Spleen (tissue), 11 donors: Measurements from ENCODE around the gene C20orf96. TPM values are rescaled to one million over a fixed set of nuclear protein-coding genes. Genes with fewer than 3 reads are reported as not detected.

ENCODE experiments used
- DNase-seq: peaks from one replicate; pipeline ENCODE4 v3.0.0-alpha.2; 2020
- H3K27ac ChIP-seq, 8 donors: fragments of 200-600 bp; sonication (generic) in 7 of 8; 1 replicate in 4 of 8; 2 replicates in 4 of 8; pipeline versions ENCODE4 v1.5.0 to v1.8.0; 2016 to 2021; ENCODE audit warnings: inconsistent platforms in 4 of 8, mild to moderate bottlenecking in 4 of 8, moderate library complexity in 1 of 8
- H3K27me3 ChIP-seq, 7 donors: fragments of 200-600 bp; sonication (generic) in 6 of 7; replicated peaks in 1 of 7; 1 replicate in 4 of 7; 2 replicates in 3 of 7; pipeline versions ENCODE4 v1.5.0 to v1.8.0; 2016 to 2021; ENCODE audit warnings: inconsistent platforms in 3 of 7, mild to moderate bottlenecking in 1 of 7
- H3K36me3 ChIP-seq, 6 donors: fragments of 200-600 bp; sonication (generic) in 5 of 6; 1 replicate in 4 of 6; 2 replicates in 2 of 6; pipeline versions ENCODE4 v1.5.0 to v1.8.0; 2016 to 2021; ENCODE audit warnings: inconsistent platforms in 2 of 6
- H3K4me1 ChIP-seq, 6 donors: fragments of 200-600 bp; sonication (generic) in 5 of 6; 1 replicate in 3 of 6; 2 replicates in 3 of 6; pipeline versions ENCODE4 v1.5.0 to v1.8.0; 2016 to 2021; ENCODE audit warnings: inconsistent platforms in 3 of 6
- H3K4me3 ChIP-seq, 8 donors: fragments of 200-600 bp; sonication (generic) in 7 of 8; 1 replicate in 4 of 8; 2 replicates in 4 of 8; pipeline versions ENCODE4 v1.5.0 to v1.8.0; 2016 to 2021; ENCODE audit warnings: inconsistent platforms in 4 of 8, mild to moderate bottlenecking in 4 of 8, moderate library complexity in 2 of 8
- H3K9me3 ChIP-seq, 8 donors: fragments of 200-600 bp; sonication (generic) in 7 of 8; 1 replicate in 4 of 8; 2 replicates in 4 of 8; pipeline versions ENCODE4 v1.5.0 to v1.8.0; 2016 to 2021; ENCODE audit warnings: inconsistent platforms in 4 of 8
- POLR2A ChIP-seq, 3 donors: fragments of 450-650 bp; IDR thresholded peaks; one replicate each; pipeline ENCODE4 v1.5.1; 2017; ENCODE audit warnings: antibody characterized with exemption in 3 of 3, mild to moderate bottlenecking in 1 of 3
- POLR2AphosphoS5 ChIP-seq, 3 donors: sonication (generic); formaldehyde crosslinking; IDR thresholded peaks; one replicate each; pipeline ENCODE4 v1.5.1; 2017; ENCODE audit warnings: antibody characterized with exemption in 3 of 3
- WGBS, 5 donors: extraction: QIAGEN DNeasy Blood & Tissue Kit in 3 of 5; methylation state at CpG; one replicate each; pipeline versions ENCODE4 v1.1.5 to v1.1.7; 2013 to 2018; 5-methylcytosine and 5-hydroxymethylcytosine counted together
- intact Hi-C: fragments of 100-400 bp; cut with DNase I; formaldehyde crosslinking; loops from one replicate; pipeline ENCODE4 v1.15.0; 2023; ENCODE audit warnings: low total_unique reads
- polyA plus RNA-seq, 3 donors: library from polyadenylated mRNA; stranded (reverse); fragments of 200-250 nt; gene quantifications; one replicate each; pipeline ENCODE4 v1.2.1, GENCODE V29; 2013
- total RNA-seq, 7 donors: library from RNA; depleted of rRNA in 3 of 7; stranded (reverse); fragments of >200 nt in 3 of 7; fragmentation: NEBNext Ultra II Directional in 4 of 7; extraction: Animal tissue kit (Norgen Biotek cat#: 25700) in 4 of 7; gene quantifications; one replicate each; pipeline versions ENCODE4 v1.1.0 to v1.2.1, GENCODE V29; 2016 to 2021
- TF ChIP-seq, protein P1 (sequence below), 11 experiments: fragments of 200-600 bp in 7 of 11; fragments of 450-650 bp in 4 of 11; sonication (generic) in 4 of 11; IDR thresholded peaks in 8 of 11; conservative IDR thresholded peaks in 3 of 11; 1 replicate in 7 of 11; 2 replicates in 4 of 11; pipeline versions ENCODE4 v1.4.0 to v1.8.0; 2016 to 2021; ENCODE audit warnings: antibody characterized with exemption in 11 of 11, inconsistent platforms in 4 of 11, mild to moderate bottlenecking in 1 of 11
- donor health status: healthy with polysubstance abuse.
- donor health status: DM: no; HTN: no; CAD: no; lungs with moderate emphysema.
- donor health status: DM: no; HTN: no; CAD: no.
- donor health status: Bipolar disorder and iron deficiency.
- donor health status: healthy.
- donor health status: DM: no; HTN: no; CAD: no.
- donor health status: DM: yes; HTN: yes; CAD: no.

Gene C20orf96
- total and polyA plus RNA-seq, 10 donors = 2.3 to 10.4 (median 6.2) TPM

GRCh38 chr20:327186-328026 is 36.9 kb upstream of the C20orf96 start:
- Histone ChIP-seq H3K36me3 (no peaks in the 10 kb centered on the region), H3K9me3 (no peaks in the 10 kb centered on the region), H3K27me3 (peaks cover 0 to 14% (median 0%) of the 10 kb centered on the region in 7 donors), H3K4me3 (peak overlapping the region; percentile 72 to 94 (median 80)), H3K4me1 (peaks cover 13 to 69% (median 57%) of the 10 kb centered on the region in 6 donors), H3K27ac (peak overlapping the region; percentile 46 to 98 (median 94))
- TF ChIP-seq, protein P1, sequence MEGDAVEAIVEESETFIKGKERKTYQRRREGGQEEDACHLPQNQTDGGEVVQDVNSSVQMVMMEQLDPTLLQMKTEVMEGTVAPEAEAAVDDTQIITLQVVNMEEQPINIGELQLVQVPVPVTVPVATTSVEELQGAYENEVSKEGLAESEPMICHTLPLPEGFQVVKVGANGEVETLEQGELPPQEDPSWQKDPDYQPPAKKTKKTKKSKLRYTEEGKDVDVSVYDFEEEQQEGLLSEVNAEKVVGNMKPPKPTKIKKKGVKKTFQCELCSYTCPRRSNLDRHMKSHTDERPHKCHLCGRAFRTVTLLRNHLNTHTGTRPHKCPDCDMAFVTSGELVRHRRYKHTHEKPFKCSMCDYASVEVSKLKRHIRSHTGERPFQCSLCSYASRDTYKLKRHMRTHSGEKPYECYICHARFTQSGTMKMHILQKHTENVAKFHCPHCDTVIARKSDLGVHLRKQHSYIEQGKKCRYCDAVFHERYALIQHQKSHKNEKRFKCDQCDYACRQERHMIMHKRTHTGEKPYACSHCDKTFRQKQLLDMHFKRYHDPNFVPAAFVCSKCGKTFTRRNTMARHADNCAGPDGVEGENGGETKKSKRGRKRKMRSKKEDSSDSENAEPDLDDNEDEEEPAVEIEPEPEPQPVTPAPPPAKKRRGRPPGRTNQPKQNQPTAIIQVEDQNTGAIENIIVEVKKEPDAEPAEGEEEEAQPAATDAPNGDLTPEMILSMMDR (IDR thresholded peaks at IDR 0.05 in 8 of 11, conservative IDR thresholded peaks at IDR 0.05 in 3 of 11) = no peak
- peak; percentile 69 to 82 (median 81) for TF ChIP-seq POLR2AphosphoS5 (IDR thresholded peaks at IDR 0.05)
- TF ChIP-seq POLR2A (IDR thresholded peaks at IDR 0.05) = peak in 1 of 3 donors; percentile 30
- 5 to 11% (median 7%) methylated on average over 25 to 47 of the region's 47 CpGs for WGBS, 5 donors
- intact Hi-C loops = loop anchor here (5.0 kb wide), 2 partner anchors 40 to 120 kb away; no protein-coding TSS in a partner anchor
- peak; percentile 83 for DNase-seq

- no peak for TF ChIP-seq POLR2A (IDR thresholded peaks at IDR 0.05)
- TF ChIP-seq, protein P1 (IDR thresholded peaks at IDR 0.05 in 8 of 11, conservative IDR thresholded peaks at IDR 0.05 in 3 of 11) = no peak
- no peak for TF ChIP-seq POLR2AphosphoS5 (IDR thresholded peaks at IDR 0.05)
- no peaks in the 10 kb centered on the region for H3K9me3 ChIP-seq
- peak; percentile 92 for DNase-seq
- H3K4me3 ChIP-seq = peak overlapping the region; percentile 72 to 94 (median 80)
- WGBS, 5 donors = 1 to 2% (median 1%) methylated on average over 16 to 38 of the region's 38 CpGs
- H3K27ac ChIP-seq = peak overlapping the region; percentile 90 to 98 (median 94)
- no peaks in the 10 kb centered on the region for H3K36me3 ChIP-seq
- intact Hi-C loops = loop anchor here (5.0 kb wide), 2 partner anchors 39 to 119 kb away; no protein-coding TSS in a partner anchor
- peaks cover 13 to 69% (median 57%) of the 10 kb centered on the region in 6 donors for H3K4me1 ChIP-seq
- H3K27me3 ChIP-seq = peaks cover 0 to 14% (median 0%) of the 10 kb centered on the region in 7 donors
These were observed 36.2 kb upstream of the C20orf96 start for GRCh38 chr20:326645-327185.

DNA sequence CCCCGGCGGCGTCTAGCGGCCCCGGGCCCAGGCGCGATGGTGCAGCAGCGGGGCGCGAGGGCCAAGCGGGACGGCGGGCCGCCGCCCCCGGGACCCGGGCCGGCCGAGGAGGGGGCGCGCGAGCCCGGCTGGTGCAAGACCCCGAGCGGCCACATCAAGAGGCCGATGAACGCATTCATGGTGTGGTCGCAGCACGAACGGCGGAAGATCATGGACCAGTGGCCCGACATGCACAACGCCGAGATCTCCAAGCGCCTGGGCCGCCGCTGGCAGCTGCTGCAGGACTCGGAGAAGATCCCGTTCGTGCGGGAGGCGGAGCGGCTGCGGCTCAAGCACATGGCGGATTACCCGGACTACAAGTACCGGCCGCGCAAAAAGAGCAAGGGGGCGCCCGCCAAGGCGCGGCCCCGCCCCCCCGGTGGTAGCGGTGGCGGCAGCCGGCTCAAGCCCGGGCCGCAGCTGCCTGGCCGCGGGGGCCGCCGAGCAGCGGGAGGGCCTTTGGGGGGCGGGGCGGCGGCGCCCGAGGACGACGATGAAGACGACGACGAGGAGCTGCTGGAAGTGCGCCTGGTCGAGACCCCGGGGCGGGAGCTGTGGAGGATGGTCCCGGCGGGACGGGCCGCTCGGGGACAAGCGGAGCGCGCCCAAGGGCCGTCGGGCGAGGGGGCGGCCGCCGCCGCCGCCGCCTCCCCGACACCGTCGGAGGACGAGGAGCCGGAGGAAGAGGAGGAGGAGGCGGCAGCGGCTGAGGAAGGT is 35.5 kb upstream of the C20orf96 start:
- H3K27me3 ChIP-seq = peaks cover 0 to 14% (median 0%) of the 10 kb centered on the region in 7 donors
- H3K27ac ChIP-seq = peak overlapping the region; percentile 90 to 98 (median 94)
- peak overlapping the region; percentile 72 to 94 (median 80) for H3K4me3 ChIP-seq
- WGBS, 5 donors = 0 to 1% (median 0%) methylated on average over 30 to 103 of the region's 103 CpGs
- H3K36me3 ChIP-seq = no peaks in the 10 kb centered on the region
- intact Hi-C loops = loop anchor here (5.0 kb wide), 2 partner anchors 39 to 119 kb away; no protein-coding TSS in a partner anchor
- no peak for TF ChIP-seq POLR2A (IDR thresholded peaks at IDR 0.05)
- TF ChIP-seq, protein P1 (IDR thresholded peaks at IDR 0.05 in 8 of 11, conservative IDR thresholded peaks at IDR 0.05 in 3 of 11) = no peak
- peak in 1 of 3 donors; percentile 22 for TF ChIP-seq POLR2AphosphoS5 (IDR thresholded peaks at IDR 0.05)
- DNase-seq = peak; percentile 94
- H3K9me3 ChIP-seq = no peaks in the 10 kb centered on the region
- H3K4me1 ChIP-seq = peaks cover 13 to 69% (median 57%) of the 10 kb centered on the region in 6 donors
